Measurements from ENCODE around the gene FAM200C. TPM values are rescaled to one million over a fixed set of nuclear protein-coding genes. Genes with fewer than 3 reads are reported as not detected.

Gene FAM200C
- total RNA-seq, 5 donors from 2014 or later (not counting 1 experiment from before 2014, with no cell fraction given), result 0.12 to 0.76 (median 0.58) TPM; not detected in 1

DNA sequence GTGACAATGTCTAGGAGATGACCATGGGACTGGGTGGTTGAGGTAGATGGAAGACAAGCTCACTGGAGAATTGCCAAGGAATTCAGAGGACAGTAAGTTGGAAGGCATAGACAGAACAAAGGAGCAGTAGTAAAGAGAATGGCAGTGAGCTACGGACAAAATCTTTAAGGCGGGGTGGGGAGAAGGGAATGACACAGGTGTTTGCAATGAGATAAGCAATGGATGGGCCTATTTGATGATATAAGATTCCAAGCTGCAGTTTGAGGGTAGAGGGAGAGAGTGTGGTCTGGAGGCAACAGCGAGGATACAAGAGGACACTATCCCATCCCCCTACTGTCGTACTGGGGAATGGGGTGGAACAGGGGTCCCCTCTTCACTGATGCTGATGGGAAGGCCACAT lies 36.2 kb upstream of the FAM200C start:
- POLR2A ChIA-PET, result no interaction called here
- no peaks in the 10 kb centered on the region for H3K9me3 Mint-ChIP-seq
- Histone ChIP-seq H3K4me1 (ENCODE audit: control insufficient read depth in 1 of 2, extremely low read depth in 1 of 2, insufficient read depth in 2 of 2, low read length in 2 of 2) (peaks cover 4 to 10% of the 10 kb centered on the region in 2 experiments), H3K4me3 (ENCODE audit: control insufficient read depth in 1 of 2, extremely low read depth in 1 of 2, low read length in 1 of 2) (no peak overlapping the region), H3K9me3 (no peaks in the 10 kb centered on the region), H3K36me3 (ENCODE audit: control insufficient read depth in 2 of 2, extremely low read depth in 1 of 2, insufficient read depth in 1 of 2, low read length in 1 of 2) (no peaks in the 10 kb centered on the region), H3K27ac (ENCODE audit: low read length) (no peak overlapping the region), H3K27me3 (replicated peaks in 1 of 2; ENCODE audit: control insufficient read depth in 2 of 2, extremely low read depth in 1 of 2, insufficient read depth in 2 of 2, low read length in 1 of 2) (no peaks in the 10 kb centered on the region)
- peaks cover 6 to 10% of the 10 kb centered on the region in 2 donors for H3K27me3 Mint-ChIP-seq
- CTCF ChIA-PET, result interaction anchor here (0.6 to 0.8 kb wide), 3 partner anchors 17 to 417 kb away, joined by 3 to 11 read pairs (median 5); partner anchors contain the start of gene SLU7 (in 1 of the 2)
- ATAC-seq (replicated peaks in 1 of 4) (no peak), DNase-seq (no peak)
- no peak overlapping the region for H3K27ac Mint-ChIP-seq
- no peaks in the 10 kb centered on the region for H3K36me3 Mint-ChIP-seq
- 100% methylated on average over 2 of the region's 4 CpGs for WGBS (ENCODE audit: insufficient coverage)
- no peak overlapping the region for H3K4me3 Mint-ChIP-seq
- H3K4me1 Mint-ChIP-seq, result peaks cover 7 to 18% (median 14%) of the 10 kb centered on the region in 3 donors

DNA sequence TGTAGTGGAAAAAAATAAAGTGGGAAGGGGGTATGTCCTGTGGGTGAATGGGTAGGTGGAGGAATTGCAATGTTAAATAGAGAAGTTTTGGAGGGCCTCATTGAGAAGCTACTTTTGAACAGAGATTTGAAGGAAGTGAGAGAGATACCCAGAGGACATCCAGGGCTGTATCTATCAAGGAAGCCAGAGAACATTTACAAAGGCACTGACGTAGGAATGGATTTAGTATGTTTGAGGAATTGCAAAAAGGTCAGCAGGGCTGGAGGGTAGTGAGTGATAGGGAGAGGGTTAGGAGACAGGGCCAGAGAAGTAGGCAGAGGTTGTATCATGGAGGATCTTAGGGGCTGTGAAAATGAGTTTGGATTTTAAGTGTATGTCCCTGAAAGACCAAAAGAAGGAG lies 35.7 kb upstream of the FAM200C start:
- Mint-ChIP-seq H3K4me3 (no peak overlapping the region), H3K27ac (no peak overlapping the region), H3K9me3 (no peaks in the 10 kb centered on the region), H3K36me3 (no peaks in the 10 kb centered on the region), H3K4me1 (peaks cover 7 to 17% (median 14%) of the 10 kb centered on the region in 3 donors), H3K27me3 (peaks cover 6 to 10% of the 10 kb centered on the region in 2 donors)
- WGBS (ENCODE audit: insufficient coverage), result 100% methylated on average over 1 of the region's 1 CpG
- Histone ChIP-seq H3K9me3 (no peaks in the 10 kb centered on the region), H3K4me1 (ENCODE audit: control insufficient read depth in 1 of 2, extremely low read depth in 1 of 2, insufficient read depth in 2 of 2, low read length in 2 of 2) (peaks cover 4 to 10% of the 10 kb centered on the region in 2 experiments), H3K27me3 (replicated peaks in 1 of 2; ENCODE audit: control insufficient read depth in 2 of 2, extremely low read depth in 1 of 2, insufficient read depth in 2 of 2, low read length in 1 of 2) (no peaks in the 10 kb centered on the region), H3K4me3 (ENCODE audit: control insufficient read depth in 1 of 2, extremely low read depth in 1 of 2, low read length in 1 of 2) (no peak overlapping the region), H3K27ac (ENCODE audit: low read length) (no peak overlapping the region), H3K36me3 (ENCODE audit: control insufficient read depth in 2 of 2, extremely low read depth in 1 of 2, insufficient read depth in 1 of 2, low read length in 1 of 2) (no peaks in the 10 kb centered on the region)
- CTCF ChIA-PET, result interaction anchor here (0.5 to 0.6 kb wide), 3 partner anchors 11 to 72 kb away, joined by 3 read pairs; no protein-coding TSS in a partner anchor
- DNase-seq, result no peak
- POLR2A ChIA-PET, result no interaction called here
- ATAC-seq (replicated peaks in 1 of 4), result no peak

- Mint-ChIP-seq H3K4me1 (peaks cover 5 to 12% (median 11%) of the 10 kb centered on the region in 3 donors), H3K27me3 (peaks cover 6 to 10% of the 10 kb centered on the region in 2 donors), H3K9me3 (no peaks in the 10 kb centered on the region), H3K27ac (no peak overlapping the region), H3K4me3 (no peak overlapping the region), H3K36me3 (peaks cover 1% of the 10 kb centered on the region)
- Histone ChIP-seq H3K9me3 (no peaks in the 10 kb centered on the region), H3K36me3 (ENCODE audit: control insufficient read depth in 2 of 2, extremely low read depth in 1 of 2, insufficient read depth in 1 of 2, low read length in 1 of 2) (no peaks in the 10 kb centered on the region), H3K27me3 (replicated peaks in 1 of 2; ENCODE audit: control insufficient read depth in 2 of 2, extremely low read depth in 1 of 2, insufficient read depth in 2 of 2, low read length in 1 of 2) (no peaks in the 10 kb centered on the region), H3K4me3 (ENCODE audit: control insufficient read depth in 1 of 2, extremely low read depth in 1 of 2, low read length in 1 of 2) (no peak overlapping the region), H3K4me1 (ENCODE audit: control insufficient read depth in 1 of 2, extremely low read depth in 1 of 2, insufficient read depth in 2 of 2, low read length in 2 of 2) (peaks cover 4 to 10% of the 10 kb centered on the region in 2 experiments), H3K27ac (ENCODE audit: low read length) (no peak overlapping the region)
- 79% methylated on average over 9 of the region's 9 CpGs for WGBS (ENCODE audit: insufficient coverage)
- ChIA-PET CTCF (no interaction called here), POLR2A (no interaction called here)
- ATAC-seq (replicated peaks in 1 of 4) (no peak), DNase-seq (no peak)
Observed at GRCh38 chr5:160434022-160434531, 34.2 kb upstream of the FAM200C start.

DNA sequence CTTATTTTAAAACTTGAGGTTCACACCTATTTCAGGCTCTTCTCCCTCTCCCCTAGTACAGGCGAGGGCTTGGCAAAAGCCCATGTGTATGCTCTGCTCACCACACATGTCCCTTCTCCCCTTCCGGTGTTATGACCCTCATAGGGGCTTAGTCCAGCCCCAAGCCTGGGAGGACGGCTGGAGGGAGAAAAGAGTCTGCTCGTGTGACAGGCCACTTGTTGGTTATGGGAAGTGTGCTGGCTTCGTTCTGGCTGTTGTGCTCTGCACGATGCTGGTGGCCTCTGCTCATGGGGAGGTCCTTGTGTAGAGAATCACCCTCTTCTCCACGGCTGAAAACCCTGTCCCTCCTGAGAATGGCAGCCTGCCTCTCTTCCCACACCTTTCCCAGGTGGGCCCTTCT lies 32.9 kb upstream of the FAM200C start:
- Histone ChIP-seq H3K4me1 (ENCODE audit: control insufficient read depth in 1 of 2, extremely low read depth in 1 of 2, insufficient read depth in 2 of 2, low read length in 2 of 2) (peaks cover 0 to 10% of the 10 kb centered on the region in 2 experiments), H3K36me3 (ENCODE audit: control insufficient read depth in 2 of 2, extremely low read depth in 1 of 2, insufficient read depth in 1 of 2, low read length in 1 of 2) (no peaks in the 10 kb centered on the region), H3K4me3 (ENCODE audit: control insufficient read depth in 1 of 2, extremely low read depth in 1 of 2, low read length in 1 of 2) (no peak overlapping the region), H3K27ac (ENCODE audit: low read length) (no peak overlapping the region), H3K9me3 (no peaks in the 10 kb centered on the region), H3K27me3 (replicated peaks in 1 of 2; ENCODE audit: control insufficient read depth in 2 of 2, extremely low read depth in 1 of 2, insufficient read depth in 2 of 2, low read length in 1 of 2) (no peaks in the 10 kb centered on the region)
- WGBS (ENCODE audit: insufficient coverage), result no CpG with 5 or more reads among the region's 7 CpGs
- no peak for DNase-seq
- no peak overlapping the region for H3K4me3 Mint-ChIP-seq
- peaks cover 6 to 10% of the 10 kb centered on the region in 2 donors for H3K27me3 Mint-ChIP-seq
- H3K9me3 Mint-ChIP-seq, result no peaks in the 10 kb centered on the region
- no peak overlapping the region for H3K27ac Mint-ChIP-seq
- ChIA-PET CTCF (no interaction called here), POLR2A (interaction anchor here in 1 of 2 donors (0.5 kb wide), 1 partner anchor 14 kb away, joined by 5 read pairs; the partner anchor contains the start of gene SLU7)
- H3K4me1 Mint-ChIP-seq, result peaks cover 0 to 7% (median 0%) of the 10 kb centered on the region in 3 donors
- peaks cover 10% of the 10 kb centered on the region for H3K36me3 Mint-ChIP-seq
- no peak for ATAC-seq (replicated peaks in 1 of 4)

- Histone ChIP-seq H3K36me3 (ENCODE audit: control insufficient read depth in 2 of 2, extremely low read depth in 1 of 2, insufficient read depth in 1 of 2, low read length in 1 of 2) (no peaks in the 10 kb centered on the region), H3K27ac (ENCODE audit: low read length) (no peak overlapping the region), H3K9me3 (no peaks in the 10 kb centered on the region), H3K27me3 (replicated peaks in 1 of 2; ENCODE audit: control insufficient read depth in 2 of 2, extremely low read depth in 1 of 2, insufficient read depth in 2 of 2, low read length in 1 of 2) (no peaks in the 10 kb centered on the region), H3K4me1 (ENCODE audit: control insufficient read depth in 1 of 2, extremely low read depth in 1 of 2, insufficient read depth in 2 of 2, low read length in 2 of 2) (peaks cover 0 to 10% of the 10 kb centered on the region in 2 experiments), H3K4me3 (ENCODE audit: control insufficient read depth in 1 of 2, extremely low read depth in 1 of 2, low read length in 1 of 2) (no peak overlapping the region)
- no peak overlapping the region for H3K27ac Mint-ChIP-seq
- ATAC-seq (replicated peaks in 1 of 4) (no peak), DNase-seq (no peak)
- peaks cover 6 to 10% of the 10 kb centered on the region in 2 donors for H3K27me3 Mint-ChIP-seq
- H3K36me3 Mint-ChIP-seq, result peaks cover 10% of the 10 kb centered on the region
- CTCF ChIA-PET, result no interaction called here
- peaks cover 0 to 7% (median 0%) of the 10 kb centered on the region in 3 donors for H3K4me1 Mint-ChIP-seq
- H3K9me3 Mint-ChIP-seq, result no peaks in the 10 kb centered on the region
- no peak overlapping the region for H3K4me3 Mint-ChIP-seq
- POLR2A ChIA-PET, result no interaction called here
- 86% methylated on average over 3 of the region's 4 CpGs for WGBS (ENCODE audit: insufficient coverage)
Observed at GRCh38 chr5:160432196-160432595, 32.3 kb upstream of the FAM200C start.

DNA sequence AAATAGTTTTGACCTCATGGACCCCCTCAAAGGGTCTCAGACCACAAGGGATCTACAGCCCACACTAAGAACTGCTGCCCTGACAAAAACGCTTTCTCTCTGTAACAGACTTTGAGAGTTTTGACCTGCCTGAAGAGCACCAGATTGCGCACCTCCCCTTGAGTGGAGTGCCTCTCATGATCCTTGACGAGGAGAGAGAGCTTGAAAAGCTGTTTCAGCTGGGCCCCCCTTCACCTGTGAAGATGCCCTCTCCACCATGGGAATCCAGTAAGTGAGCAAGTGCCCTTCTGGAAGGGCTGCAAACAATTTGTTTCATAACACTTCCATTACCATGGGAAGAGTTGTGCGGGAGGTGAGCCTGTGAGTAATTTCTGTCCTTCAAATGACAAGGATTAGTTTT lies 27.8 kb upstream of the FAM200C start:
- no peak overlapping the region for H3K4me3 Mint-ChIP-seq
- H3K4me3 ChIP-seq (ENCODE audit: control insufficient read depth in 1 of 2, extremely low read depth in 1 of 2, low read length in 1 of 2), result no peak overlapping the region
- peaks cover 10% of the 10 kb centered on the region for H3K36me3 Mint-ChIP-seq
- no peak overlapping the region for H3K27ac ChIP-seq (ENCODE audit: low read length)
- H3K27ac Mint-ChIP-seq, result no peak overlapping the region
- no CpG with 5 or more reads among the region's 4 CpGs for WGBS (ENCODE audit: insufficient coverage)
- H3K27me3 Mint-ChIP-seq, result no peaks in the 10 kb centered on the region
- DNase-seq, result no peak
- peaks cover 4 to 5% of the 10 kb centered on the region in 2 experiments for H3K4me1 ChIP-seq (ENCODE audit: control insufficient read depth in 1 of 2, extremely low read depth in 1 of 2, insufficient read depth in 2 of 2, low read length in 2 of 2)
- no peaks in the 10 kb centered on the region for H3K27me3 ChIP-seq (replicated peaks in 1 of 2; ENCODE audit: control insufficient read depth in 2 of 2, extremely low read depth in 1 of 2, insufficient read depth in 2 of 2, low read length in 1 of 2)
- H3K9me3 Mint-ChIP-seq, result no peaks in the 10 kb centered on the region
- H3K36me3 ChIP-seq (ENCODE audit: control insufficient read depth in 2 of 2, extremely low read depth in 1 of 2, insufficient read depth in 1 of 2, low read length in 1 of 2), result no peaks in the 10 kb centered on the region
- CTCF ChIA-PET, result interaction anchor here (2.1 to 3.0 kb wide), 2 partner anchors 11 kb away, joined by 7 to 16 read pairs; no protein-coding TSS in a partner anchor
- no peak for ATAC-seq (replicated peaks in 1 of 4)
- no peaks in the 10 kb centered on the region for H3K9me3 ChIP-seq
- H3K4me1 Mint-ChIP-seq, result peaks cover 24 to 32% (median 26%) of the 10 kb centered on the region in 3 donors
- POLR2A ChIA-PET, result interaction anchor here in 1 of 2 donors (0.8 kb wide), 1 partner anchor 1080 kb away, joined by 3 read pairs; no protein-coding TSS in a partner anchor
